OCI-M2 (cell line): ENCODE data around the gene RAD23A.

ENCODE experiments used
- DNase-seq: peaks from one replicate; lab custom pipeline; 2025; ENCODE audit not compliant: unreplicated experiment; lab: John Stamatoyannopoulos, UW

Gene RAD23A

DNA sequence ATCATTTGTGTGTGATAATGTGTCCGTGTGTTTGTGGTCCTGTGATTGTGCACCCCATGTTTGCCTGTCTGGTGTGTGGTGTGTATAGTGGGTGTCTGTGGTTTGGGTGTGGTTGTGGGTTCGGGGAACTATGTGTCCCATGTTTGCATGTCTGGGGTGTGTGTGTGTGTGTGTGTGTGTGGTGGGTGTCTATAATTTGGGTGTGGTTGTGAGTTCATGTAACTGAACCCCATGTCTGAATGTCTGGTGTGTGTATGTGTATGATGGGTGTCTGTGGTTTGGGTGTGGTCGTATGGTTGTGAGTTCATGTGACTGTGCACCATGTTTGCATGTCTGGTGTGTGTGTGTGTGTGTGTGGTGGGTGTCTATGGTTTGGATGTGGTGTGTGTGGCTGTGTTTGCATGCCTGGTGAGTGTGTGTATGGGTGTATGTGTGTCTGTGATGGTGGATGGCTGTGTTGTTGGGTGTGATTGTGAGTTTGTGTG lies 38.5 kb downstream of the RAD23A start:
- no peak for DNase-seq

DNA sequence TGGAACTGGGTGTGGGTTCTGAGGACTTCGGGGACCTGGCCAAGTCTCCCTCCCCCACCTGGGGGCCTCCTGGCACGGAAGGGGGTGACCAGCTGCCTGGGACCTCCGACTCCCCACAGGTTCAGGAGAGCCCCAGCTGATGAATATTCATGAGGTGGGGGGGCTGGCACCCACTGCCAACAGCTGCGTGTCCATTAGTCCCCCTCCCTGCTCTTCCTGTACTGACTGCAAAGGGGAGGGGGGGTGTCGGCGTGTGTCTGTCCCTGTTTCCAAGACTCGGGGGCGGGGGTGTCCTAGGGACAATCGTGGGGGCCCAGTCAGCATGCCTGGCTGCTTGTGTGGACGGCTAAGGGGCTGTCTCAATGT lies 39.0 kb downstream of the RAD23A start:
- DNase-seq = no peak

DNA sequence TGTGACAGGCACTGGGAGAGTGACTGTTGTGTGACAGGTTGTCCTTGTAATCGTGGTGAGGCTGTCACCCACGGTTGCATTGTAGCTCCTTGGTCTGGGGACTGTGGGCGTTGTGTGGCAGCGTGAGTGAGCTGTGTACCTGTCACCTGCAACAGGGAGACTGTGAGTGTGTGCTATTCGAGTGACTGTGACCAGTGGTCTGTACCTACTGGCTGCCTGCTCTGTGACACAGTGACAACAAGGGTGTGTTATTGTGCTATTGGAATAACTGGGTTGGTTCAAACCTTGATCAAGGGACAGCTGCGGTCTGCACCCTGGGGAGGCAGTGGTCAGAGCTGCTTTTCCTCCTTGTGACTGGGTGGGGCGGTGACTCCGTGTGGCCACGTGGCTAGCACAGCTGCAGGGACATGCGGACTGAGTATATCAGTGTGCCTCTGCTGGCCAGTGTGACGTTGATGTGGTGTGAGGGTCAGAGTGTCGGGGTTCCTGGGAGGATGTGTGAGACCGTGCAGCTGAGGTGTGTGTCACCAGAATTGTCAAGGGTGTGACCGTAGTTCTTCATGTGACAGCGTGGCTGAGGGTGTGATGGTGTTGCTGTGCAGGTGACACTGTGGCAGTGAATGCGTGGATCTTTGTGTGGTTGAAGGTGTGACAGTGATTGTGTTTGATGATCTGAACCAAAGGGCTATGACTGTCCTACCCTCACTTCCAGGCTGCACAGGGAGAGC lies 39.6 kb downstream of the RAD23A start:
- no peak for DNase-seq

DNA sequence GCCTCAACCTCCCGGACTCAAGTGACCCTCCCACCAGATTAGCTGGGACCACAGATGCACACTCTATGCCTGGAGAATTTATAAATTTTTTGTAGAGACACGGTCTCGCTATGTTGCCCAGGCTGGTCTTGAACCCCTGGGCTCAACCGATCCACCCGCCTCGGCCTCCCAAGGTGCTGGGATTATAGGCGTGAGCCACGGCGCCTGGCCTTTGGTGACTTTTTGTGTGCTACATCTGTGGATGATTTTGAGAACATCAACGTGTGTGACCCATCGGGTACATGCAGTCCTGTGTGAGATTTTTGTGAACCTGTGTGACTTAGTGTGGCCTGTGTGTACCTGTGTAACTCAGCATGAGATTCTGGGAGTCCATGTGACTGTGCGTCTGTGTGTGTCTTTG lies 41.1 kb downstream of the RAD23A start:
- no peak for DNase-seq

DNA sequence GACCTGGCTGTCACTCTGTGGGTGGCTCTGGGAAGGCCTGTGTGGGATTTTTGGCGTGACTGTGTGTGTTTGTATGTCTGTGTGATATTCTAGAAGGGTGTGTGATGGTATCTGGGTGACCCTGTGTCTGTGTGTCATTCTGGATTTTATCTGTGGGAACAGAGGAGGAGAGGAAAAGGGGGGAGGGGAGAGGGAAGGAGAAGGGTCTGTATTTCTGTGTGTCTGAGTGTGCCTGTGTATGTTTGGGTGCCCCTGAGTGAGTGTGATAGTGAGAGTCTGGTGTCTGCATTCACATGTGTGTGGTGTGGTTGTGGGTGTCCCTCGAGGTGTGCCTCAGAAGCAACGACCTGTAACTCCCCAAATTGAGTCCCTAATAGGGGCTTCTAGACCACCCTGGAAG lies 41.5 kb downstream of the RAD23A start:
- DNase-seq = no peak

DNA sequence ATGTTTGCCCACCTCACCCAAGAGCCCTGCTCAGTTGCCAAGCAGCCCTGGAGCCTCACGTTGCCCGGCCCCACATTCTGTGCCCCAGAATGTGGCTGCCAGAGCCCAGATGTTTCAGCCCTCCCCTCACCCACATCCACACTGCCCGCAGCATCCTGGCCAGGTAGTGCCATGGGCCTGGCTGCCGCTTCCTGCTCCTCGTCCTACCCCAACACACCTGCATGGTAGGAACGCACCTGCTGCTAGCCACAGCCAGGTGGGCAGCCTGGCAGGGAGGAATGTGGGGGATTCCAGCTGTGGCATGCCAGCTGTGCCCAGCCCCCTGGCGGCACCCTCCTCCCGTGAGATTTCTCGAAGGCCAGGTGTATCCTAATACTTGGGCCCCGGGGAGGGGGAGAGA lies 42.1 kb downstream of the RAD23A start:
- no peak for DNase-seq

DNA sequence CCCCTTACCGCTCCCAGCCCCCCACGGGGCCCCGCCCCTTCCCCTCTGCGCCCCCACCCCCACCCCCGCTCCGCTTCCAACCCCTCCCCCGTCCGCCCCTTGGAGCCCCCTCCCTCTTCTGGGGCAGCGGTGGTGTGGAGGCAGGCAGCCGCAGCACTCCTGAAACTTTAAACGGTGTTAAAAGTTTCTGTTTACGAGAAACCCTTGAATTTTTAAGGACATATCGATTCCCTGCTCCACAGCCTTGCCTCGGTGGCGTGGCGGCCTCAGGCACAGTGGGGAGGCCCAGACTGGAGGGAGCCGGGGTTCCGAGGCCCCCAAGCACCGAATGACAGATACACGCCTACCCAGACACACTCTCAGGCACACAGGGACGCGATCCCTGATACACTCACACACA lies 44.8 kb downstream of the RAD23A start:
- DNase-seq = no peak

DNA sequence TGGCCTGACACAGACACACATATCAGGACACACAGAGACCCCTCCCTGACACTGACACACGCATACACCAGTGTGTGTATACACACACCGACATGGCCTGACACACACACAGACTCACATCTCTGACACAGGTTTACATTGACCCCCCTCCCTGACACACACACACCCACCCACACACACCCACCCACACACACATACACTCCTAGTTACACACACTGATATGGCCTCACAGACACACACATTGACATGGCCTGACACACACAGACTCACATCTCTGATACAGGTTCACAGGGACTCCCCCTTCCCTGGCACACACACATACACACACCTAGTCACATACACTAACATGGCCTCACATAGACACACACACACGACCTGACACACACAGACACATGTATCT lies 45.2 kb downstream of the RAD23A start:
- DNase-seq = no peak

DNA sequence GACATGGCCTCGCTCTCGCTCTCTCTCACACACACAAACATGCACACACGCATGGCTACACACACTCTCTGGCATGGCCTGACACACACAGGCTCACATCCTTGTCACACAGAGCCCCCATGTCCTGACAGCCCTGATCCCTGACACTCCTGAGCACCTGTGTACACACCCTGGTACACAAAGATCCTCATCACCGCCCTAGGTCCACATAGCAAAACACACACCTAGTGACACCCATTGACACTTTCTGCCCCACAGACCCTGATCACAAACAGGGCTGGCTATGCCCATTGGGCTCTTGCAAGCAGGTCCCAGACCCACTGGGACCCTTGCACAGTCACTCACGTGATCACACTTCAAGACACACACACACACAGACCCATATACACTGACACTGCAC lies 45.6 kb downstream of the RAD23A start:
- DNase-seq = no peak

DNA sequence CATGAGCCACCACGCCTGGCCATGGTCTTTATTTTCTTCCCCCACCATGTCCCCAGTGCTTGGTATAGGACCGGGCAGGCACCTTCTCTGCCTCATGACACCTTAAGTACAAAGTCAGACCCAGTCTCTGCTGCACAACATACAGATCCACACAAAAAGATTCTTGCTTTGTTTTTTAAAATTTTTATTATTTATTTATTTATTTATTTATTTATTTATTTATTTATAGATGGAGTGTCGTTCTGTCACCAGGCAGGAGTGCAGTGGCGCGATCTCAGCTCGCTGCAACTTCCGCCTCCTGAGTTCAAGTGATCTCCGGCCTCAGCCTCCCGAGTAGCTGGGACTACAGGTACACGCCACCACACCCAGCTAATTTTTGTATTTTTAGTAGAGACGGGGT lies 47.1 kb downstream of the RAD23A start:
- no peak for DNase-seq

DNA sequence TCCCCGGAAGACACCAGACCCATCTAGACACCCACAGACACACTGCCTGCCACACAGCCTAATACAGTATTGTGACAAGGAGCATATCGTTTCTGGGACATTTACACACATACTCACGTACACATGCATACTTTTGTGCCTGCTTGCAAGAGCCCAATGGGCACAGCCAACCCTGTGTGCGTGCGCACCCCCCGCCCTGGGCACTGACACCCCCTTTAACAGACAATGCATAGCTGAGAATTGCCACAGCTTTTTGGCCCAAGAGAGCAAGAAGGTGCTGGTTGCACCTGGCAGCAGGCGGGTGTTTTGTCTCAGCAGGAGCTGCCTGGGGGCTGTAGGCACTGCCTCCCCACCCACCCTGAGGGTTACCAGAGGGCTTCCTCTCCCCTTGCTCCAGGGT lies 47.9 kb downstream of the RAD23A start:
- DNase-seq = no peak

DNA sequence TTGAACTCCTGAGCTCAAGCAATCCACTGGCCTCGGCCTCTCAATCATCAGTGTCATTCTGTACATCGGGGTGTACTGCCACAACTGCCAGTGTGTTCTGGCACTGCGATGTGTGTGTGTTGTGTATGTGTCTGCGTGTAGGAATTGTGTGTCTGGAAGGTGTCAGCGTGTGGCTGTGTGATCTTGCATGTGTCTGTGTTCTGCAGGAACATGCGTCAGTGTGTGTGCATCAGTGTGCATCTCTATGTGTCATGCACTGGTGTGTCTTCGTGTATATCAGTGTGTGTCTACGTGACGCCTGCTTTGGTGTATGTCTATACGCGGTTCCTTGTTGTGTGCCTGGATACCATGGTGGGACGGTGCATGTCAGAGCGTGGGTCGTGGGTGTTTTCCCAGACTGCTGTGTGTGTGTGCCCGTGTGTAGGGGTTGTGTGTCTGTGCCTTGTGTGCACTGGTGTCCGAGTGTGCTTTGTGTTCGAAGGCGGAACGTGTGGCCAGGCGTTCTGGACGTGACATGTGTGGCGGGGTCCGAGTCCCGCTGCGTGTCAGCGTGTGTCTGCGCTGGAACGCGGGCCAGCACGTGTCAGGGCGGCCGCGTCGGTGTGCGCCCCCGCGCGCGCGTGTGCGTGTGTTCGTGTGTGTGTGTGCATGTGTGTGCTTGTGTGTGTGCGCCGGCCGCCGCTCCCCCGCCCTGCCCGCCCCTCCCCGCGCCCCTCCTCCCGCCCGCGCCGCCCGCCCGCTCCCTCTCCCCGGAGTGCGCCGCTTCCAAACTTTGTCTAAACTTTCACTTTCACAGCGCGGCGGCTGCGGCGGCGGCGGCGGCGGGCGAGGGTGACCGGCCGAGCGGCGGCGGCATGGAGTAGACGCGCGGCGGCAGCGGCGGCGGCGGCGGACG lies 49.3 kb downstream of the RAD23A start, which contains the start of gene NFIX:
TSS of gene NFIX (plus strand) at position 775 of the 895 bp plus-strand sequence. CDS start 363 bp downstream, outside the sequence.
- no peak for DNase-seq

DNA sequence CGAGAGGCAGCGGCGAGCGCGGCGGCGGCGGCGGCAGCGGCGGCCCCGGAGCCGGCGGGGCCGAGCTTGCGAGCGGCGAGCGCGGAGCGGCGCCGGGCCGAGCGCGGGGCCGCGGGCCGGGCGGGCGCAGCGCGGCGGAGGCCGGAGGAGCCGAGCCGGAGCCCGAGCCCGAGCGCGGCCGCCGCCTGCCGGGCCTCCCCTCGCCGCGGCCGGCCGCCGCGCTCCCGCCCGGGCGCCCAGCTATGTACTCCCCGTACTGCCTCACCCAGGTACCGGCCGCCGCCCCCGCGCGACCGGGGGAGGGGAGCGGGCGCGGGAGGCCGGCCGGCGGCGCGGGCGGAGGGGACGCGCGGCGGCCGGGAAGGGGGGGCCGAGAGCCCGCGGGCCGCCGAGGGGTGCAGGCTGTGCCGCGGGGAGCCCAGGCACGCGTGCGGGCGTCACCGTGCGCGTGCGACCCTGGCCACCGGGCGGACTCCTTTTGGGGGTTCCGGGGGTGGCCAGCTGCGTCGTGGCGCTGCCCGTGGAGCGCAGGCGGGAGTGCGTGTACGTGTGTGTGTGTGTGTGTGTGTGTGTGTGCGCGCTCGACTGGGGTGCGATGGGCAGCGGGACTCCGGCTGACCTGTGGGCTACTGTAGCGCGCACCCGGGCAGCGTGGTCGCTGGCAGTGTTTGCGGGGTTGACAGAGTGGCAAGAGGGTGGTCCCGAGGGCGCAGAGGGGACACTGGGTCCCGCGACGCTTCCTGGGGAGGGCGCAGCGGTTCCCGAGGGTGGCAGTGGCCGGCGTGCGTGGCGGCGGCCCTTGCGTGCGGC lies 50.1 kb downstream of the RAD23A start:
- no peak for DNase-seq

DNA sequence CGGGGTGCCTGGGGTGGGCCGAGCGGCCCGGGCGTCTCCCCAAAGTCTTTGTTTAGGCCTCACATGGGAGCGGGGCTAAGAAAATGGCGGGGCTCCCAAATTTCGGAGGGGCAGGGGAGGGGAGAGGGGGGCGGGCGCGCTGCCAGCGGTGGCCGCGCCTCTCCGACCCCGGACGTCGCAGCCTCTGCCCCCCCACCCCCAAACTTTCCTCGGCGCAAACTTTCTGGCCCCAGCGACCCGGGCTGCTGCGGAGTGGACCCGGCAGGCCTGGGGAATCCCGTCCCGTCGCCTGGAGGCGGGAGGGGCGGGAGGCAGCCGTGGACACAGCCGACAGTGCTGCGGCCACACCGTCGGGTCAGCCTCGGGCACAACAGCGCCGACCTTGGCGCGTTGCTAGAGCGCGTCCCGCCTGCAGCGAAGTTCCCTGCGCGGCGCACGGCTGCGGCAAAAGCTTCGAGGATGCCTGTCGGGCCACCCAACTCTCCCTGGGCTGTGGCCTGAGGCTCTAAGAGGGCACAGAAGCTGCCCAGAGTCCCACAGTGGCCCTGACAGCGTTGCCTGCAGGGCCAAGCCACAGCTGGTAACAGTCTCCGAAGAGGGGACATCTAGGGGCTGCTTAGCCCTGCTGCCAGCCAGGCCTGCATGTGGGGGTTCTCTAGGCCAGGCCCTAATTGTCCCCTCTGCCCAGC lies 50.9 kb downstream of the RAD23A start:
- DNase-seq = no peak

DNA sequence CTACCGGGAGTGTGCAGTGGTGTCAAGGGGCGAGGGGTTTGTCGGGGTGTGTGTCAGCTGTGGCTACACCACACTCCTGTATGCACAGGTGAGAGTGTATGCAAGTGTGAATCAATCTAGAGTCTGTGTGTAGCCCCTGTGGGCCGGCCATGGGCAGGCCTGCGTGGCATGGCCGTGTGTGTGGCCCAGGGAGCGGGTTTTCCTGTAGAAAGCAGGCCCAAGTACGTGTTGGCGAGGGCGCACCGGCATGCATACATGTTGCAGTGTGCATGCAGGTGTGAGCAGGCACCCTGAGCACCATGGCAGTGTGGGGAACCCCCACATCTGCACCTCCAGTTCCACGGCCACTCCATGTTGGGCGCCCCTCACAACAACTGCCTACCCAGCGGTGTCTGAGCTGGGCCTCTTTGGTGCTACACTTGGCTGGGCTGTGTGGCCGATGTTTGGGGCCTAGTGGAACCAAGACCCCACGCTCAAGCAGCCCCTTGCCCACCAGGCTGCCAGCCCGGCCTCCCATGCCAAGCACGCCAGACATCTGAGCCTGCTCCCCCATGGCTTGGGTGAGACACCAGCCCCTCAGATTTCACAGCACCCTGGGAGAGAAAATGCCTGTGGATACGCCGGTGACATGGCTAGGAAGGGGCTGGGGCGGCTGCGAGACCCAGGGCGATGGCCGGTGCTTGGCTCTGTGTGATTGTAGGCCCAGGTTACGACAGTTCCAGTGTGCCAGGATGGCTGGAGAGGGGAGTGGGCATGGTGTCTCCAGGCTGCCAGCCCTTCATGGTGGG lies 51.7 kb downstream of the RAD23A start:
- no peak for DNase-seq

DNA sequence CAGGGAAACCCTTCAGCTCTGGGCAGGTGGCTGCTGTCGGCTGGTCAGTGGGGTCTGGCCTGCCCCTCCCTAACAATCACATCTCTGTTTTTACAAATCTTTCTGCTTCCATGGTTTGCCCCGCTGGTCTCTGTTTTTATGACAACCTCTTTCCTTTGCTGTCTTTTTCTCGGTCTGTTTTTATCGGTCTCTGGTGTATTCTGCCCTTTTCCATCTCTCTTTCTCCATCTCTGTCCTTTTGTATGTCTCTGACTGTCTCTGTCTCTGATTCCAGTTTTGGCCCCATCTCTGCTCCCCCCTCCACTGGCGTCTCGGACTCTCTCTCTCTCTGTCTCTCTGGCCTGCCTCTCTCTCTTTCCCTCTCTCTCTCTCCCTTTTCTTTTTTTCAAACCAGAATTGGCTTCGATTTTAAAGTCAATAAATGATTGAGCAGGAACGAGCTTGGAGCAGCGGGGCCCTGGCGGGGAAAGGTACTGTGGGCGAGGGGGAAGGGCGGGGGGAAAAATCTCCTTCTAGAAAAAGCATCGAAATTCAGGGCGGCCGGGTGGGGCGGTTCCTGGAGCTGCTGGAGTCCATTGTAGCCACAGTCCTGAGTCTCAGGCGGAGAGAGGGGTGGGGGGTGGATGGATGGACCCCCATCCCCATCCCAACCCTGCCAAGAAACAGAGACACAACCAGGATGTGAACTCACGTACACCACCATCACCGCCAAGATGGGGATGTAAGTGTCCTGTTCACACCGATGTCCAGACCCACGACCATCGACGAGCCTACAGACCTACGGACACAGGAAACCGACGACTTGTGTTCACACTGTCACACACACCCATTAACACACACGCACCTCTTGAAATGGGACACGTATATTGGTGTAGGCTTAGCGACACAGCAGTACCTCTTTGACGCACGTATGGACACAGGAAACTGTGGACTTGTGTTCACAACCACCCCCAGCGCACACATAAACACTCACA lies 52.6 kb downstream of the RAD23A start:
- DNase-seq = no peak

DNA sequence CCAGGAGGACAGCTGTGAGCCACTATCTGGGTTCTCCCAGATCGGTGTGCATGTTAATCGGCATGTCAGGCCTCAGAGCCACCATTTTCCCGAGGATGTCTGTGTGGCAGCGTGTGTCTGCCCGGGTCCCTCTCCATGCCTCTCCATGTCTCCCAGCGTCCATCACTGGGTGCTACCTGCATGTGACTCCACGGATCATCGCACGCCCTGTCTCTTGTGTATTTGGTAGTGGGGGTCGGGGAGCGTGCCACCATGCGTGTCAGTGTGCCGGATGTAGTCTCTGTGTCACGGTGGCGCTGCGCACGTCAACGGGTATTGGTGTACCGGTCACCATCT lies 55.5 kb downstream of the RAD23A start:
- DNase-seq = no peak

DNA sequence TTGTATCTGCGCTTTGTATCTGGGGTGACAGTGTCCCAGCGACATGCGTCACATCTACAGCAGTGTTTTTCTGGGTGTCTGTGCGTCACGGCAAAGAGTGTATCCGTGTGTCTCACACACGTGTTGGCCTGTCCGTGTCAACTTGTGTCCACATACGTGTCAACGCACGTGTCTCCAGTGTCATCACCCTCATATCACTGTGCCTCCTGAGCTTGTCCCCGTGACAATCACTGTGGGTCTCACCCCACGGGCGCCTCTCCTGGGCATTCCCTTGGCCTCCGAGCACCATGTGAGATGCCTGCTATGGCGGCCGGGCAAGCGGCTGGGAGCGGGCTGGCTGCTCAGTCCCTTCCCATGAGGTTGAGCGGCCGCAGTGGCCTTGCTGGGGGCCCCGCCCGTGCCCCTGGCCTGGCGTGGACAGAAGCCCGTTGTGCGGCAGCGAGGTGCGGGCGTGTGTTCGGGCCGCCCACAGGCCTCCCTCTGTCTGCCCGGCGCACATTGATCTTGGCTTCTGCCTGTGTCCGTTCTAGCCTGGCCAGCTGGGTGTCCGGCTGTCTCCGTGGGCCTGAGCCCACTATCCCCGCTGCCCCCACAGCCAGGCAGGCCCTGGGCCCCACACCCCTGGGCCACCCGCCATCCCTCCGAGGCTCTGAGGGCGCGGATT lies 56.0 kb downstream of the RAD23A start:
- no peak for DNase-seq
